ENCODE measurements around the gene FASTK.

FASTK gene

DNA sequence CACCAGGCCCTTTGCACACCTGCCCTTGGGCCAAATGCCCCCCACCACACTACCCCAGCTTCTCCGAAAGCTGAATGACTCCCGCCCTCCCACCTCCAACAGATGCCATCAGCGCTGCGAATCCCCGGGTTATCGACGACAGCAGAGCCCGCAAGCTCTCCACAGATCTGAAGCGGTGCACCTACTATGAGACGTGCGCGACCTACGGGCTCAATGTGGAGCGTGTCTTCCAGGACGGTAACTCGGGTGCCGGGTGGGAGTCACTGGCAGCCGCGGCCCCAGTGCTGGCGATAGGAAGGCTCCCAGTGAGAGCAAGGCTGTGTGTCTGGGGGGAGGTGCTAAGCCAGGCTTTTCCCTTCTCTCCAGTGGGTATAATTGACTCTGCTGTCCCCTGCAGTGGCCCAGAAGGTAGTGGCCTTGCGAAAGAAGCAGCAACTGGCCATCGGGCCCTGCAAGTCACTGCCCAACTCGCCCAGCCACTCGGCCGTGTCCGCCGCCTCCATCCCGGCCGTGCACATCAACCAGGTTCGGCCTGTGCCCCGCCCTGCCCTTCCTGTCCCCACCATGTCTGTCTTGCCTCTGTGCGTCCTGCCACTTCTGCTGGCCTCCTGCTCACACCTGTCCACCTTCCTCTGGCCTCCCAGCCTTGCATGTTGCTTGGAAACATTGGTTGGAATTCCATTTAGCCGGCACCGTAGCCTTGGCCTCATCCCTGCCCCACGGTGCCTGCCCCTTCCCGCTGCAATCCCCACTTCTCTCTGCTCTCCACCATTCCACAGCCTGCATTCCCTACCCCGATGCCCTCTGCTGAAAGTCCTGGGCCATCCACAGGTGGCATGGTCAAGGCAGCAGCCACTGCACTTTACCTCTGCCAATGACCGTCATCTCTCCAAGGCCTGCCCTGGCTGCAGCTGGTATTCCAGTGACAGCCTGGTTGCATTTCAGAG is 37.8 kb upstream of the FASTK start:
- DNase-seq (ENCODE audit: low spot score) = no peak

DNA sequence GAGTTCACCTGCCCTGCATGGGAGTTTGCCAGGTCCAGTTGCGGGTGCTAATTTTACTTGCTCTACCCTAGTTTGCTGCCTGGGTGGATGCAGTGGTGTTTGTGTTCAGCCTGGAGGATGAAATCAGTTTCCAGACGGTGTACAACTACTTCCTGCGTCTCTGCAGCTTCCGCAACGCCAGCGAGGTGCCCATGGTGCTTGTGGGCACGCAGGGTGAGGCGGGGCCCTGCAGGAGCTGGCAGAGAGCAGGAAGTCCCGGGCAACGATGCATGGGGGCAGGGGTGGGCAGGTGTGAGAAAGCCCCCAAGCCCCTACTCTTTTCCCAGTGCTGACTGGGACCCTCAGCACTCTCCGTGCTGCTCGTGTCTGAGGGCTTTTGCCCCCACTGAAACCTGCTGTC is 37.0 kb upstream of the FASTK start:
- no peak for DNase-seq (ENCODE audit: low spot score)

DNA sequence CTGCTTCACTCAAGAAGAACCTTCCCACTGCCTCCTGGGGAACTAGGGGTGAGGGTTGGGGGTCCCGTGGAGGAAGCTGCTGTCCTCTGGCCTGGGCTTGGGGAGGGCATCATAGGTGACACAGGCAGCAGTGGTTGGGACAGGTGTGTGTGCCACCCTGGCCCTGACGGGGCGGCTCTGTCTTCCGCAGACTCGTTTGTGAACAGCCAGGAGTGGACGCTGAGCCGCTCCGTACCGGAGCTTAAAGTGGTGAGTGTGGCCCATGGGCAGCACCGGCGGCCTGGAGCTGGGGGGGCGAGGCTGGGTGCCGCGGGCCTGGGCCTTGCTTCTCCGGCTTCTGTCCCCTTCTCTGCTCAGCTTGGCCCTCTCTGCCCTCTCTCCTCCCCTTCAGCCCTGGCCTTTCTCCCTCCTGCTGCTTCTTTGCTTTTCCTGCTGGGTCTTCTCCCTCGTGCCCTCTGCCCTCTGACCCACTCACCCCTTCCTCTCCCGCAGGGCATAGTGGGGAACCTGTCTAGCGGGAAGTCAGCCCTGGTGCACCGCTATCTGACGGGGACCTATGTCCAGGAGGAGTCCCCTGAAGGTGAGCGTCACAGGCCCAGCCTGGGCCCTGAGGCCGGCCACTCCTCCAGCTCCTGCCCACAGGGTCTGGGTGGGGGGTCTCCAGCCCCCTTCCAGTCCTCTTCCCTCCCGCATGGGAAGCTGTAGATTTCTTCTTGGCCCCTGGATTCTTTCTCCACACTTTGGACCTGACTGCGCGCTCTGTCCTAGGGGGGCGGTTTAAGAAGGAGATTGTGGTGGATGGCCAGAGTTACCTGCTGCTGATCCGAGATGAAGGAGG is 36.2 kb upstream of the FASTK start:
- DNase-seq (ENCODE audit: low spot score) = no peak

DNA sequence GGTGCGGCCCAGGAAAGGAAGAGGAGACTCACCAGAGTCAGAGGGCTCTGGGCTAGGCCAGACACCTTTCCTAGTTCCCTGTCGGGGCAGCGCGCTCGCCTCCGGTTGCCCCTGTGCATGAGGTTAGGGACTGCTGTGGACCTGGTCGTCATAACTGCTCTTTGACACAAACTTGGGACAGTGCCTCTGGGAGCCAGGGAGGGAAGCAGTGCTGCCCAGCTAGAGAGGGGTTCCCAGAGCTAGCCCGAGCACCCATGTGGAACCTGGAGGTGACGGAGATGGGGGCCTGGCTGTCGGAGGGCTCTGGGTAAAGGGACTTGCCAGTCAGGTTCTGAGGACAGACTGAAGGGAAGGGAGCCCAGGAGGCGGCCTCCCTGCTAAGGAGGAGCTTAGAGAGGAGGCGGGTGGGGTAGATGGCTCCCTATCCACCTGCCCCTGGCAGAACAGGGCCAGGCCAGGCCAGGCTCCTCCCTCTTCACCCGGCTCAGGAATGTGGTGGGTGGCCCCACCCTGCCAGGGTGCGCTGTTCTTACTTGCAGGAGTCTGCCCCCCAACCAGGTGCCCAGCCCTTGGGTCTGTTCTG is 35.3 kb upstream of the FASTK start:
- DNase-seq (ENCODE audit: low spot score) = peak; percentile 90

DNA sequence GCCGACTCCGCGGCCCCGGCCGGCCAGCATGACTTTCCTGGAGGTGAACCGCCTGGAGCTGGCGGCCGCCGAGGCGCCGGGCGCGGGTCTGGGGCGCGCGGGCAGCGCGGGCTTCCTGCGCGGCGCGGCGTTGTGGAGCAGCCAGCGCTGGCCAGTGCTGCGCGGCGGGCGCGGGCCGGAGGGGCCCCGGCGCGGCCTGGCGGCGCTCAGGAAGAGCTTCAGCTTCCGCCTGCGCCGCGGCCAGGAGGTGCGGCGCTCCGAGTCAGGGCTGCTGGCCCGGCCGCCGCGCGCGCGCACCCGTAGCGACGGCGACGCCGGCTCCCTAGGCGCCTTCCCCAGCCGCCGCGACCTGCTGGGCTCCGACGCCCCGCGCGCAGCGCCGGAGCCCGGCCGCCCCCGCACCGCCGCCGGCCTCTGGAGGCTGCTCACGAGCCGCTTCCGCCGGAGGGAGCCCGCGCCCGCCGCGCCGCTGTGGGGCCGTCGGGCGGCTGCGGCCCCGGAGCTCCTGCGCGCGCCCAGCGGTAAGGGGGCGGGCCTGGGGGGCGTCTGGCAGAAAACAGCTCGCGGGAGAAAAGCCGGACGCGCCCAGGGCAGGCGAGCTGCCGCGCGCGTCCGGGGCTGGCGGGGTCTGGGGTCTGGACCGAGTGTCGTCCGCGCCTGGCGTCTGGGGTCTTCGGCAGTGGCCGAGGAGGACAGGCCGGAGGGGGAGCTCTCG is 34.7 kb upstream of the FASTK start:
- DNase-seq (ENCODE audit: low spot score) = peak; percentile 26

DNA sequence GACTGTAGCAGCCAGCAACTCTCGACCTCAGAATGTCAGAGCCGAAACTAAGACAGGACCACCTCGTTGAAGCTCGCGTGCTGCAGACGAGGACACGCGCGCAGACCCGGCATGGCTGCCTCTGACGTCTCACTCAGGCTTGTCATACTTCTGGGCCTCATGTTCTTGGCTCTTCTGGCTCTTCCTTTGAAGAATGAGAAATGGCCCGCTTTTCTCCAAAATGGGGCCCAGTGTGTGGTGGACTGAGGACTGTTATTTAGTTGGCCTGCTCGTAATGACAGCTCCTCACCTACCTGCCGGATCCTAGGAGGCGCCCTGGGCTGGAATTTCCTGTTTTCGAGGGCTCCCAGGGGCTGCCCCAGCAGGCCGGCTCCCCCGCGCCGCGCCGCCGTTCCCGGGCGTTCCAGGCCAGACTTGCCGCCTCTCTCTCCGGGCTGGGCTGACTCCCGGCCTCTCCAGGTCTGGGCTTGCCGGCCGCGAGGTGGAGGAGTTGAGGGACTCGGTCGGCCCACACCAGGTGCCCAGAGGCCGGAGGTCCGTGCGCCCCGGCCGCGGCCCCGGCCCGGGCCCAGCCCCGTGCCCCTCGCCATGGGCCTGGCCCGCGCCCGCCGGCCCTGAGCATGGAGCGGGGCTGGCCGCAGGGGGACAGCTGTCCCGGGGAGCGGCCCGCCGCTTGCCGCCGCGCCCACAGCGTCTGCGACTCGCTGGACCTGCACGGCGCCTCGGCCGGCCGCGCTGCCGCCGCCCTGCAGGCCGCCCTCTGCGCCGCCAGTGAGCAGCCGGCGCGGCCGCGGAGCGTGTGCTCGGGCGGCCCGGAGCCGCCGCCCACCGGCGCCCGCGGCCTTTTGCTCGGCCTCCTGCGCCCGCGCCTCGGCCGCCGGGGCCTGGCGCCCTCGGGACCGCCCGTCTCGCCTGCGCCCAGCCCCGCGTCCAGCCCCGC is 33.8 kb upstream of the FASTK start:
- peak; percentile 44 for DNase-seq (ENCODE audit: low spot score)

DNA sequence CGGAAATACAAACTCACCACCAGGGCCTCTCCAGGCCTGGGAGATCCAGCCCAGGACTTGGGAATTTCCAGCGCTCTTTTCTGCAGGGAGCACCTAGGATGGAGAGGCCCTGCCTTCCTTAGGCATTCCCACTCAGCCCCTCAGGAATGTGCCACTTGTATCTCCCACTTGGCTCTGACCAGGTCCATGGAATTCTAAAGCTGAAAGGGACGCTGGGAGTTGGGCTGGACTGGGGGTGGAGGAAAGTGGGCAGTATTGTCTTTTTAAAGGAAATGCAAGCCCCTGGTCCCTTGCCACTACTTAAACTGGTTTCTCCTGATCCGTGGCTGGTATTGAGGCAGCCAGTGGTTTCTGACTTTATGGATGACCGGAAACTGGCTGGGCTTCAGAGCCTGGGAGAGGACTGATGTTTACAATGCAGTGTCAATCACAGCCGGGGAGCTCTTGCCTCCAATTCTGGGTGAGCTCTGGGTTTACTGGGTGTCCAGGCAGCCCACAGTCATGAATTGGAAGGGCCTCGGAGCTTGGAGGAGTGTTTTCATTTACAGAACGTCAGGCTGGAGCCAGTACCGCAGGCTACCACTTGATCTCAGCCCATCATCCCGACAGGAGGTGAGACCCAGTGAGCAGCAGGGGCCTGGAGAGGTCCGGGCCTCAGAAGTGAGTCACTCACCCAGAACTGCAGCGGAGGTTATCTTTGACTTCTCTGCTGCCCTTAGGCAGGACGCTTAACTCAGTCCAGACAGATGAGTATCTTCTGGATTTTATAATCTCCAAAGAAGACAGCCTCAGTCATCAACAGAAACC is 32.9 kb upstream of the FASTK start:
- peak; percentile 93 for DNase-seq (ENCODE audit: low spot score)

DNA sequence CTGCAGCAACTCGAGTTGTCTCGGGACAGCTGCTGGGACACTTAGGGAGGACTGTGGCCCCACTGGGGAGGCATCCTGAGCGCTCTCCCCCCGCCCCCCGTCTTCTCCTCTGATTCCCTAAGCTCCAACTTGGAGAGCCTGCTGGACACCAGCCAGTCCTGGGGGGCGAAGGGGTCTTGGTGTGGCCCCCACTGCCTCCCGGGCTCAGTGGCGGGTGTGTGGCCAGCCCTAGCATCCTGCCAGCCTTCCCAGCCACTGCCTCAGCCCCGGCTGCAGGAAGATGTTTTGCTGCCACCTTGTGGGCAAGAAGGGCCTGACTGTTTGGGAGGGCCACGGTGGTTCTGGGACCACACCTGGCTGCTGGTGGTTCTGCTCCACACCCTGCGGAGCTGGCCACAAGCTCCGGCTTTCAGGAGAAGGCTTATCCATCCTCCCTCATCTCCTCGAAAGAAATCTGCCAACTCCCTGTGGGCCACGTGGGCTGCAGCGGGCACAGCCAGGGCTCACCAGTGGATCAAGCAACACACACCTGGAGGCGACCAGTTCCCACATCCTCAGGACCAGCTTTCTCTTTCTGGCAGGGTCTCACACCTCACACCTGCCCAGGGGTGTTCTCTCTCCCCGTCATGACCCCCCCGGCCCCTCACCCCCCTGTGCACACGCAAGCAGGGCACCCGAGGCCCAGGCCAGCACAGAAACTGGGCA is 30.5 kb upstream of the FASTK start:
- peak; percentile 75 for DNase-seq (ENCODE audit: low spot score)

DNA sequence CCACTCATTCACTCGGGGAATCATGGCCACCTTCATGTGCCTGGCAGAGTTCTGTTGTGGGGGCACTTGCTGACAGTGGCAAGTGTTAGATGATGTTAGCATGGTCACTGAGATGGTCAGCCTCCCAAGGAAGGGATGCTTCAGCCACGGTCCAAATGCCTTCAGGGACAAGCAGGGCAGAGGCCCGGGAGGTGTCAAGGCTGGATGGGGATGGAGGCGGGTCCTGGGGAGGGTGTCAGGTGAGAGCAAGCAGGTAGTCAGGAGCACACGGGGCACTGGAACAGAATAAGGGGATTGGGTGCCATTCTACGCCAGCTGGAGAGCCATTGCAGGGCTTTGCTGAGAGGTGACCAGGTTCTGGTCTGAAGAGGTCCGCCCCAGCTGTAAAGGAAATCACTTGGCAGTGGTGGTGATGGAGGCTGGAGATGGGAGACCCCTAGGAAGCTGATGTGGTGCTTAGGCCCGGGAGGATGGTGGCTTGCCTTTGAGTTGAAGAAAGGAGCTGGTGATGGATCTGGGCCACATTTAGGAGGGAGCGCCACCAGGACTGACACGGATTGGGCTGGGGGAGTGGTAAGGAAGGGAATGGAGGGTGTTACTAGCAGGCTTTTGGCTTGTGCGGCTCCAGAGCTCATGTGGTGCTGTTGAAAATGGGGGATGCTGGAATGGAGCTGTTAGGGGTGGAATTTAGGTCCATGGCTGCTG is 29.8 kb upstream of the FASTK start:
- DNase-seq (ENCODE audit: low spot score) = no peak

DNA sequence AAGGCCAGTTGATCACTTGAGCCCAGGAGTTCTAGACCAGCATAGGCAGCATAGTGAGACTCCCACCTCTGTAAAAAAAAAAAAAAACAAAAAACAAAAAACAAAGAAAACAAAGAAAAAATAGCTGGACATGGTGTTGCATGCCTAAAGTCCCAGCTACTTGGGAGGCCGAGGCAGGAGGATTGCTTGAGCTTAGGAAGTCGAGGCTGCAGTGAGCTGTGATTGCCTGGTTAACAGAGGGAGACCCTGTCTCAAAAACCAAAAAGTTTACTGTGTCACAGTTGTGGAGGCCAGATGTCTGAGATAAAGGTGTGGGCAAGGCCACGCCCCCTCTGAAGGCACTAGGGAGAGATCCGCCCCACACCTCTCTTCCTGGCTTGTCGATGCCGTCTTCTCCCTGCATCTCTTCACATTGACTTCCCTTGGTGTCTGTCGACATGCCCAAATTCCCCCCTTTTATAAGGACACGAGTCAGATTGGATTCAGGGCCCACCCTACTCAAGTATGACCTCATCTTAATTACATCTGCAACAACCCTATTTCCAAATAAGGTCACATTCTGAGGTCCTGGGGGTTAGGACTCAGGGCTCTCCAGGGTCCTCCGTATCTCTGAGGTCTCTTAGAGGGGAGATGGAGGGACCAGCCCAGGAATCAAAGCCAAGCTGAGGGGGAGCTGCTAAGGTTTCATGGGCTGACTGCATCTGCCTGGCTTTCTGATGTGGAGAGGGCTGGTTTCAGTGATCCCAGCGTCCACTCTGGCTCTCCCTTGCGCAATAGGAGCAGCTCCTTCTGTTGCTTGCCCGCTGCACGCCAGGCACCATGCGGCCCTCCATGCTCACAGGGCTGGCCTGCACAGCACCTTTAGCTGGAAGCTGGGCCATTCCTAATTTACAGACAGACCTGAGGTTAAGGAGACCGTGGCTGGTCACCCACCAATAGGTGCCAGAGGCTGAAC is 28.8 kb upstream of the FASTK start:
- no peak for DNase-seq (ENCODE audit: low spot score)

DNA sequence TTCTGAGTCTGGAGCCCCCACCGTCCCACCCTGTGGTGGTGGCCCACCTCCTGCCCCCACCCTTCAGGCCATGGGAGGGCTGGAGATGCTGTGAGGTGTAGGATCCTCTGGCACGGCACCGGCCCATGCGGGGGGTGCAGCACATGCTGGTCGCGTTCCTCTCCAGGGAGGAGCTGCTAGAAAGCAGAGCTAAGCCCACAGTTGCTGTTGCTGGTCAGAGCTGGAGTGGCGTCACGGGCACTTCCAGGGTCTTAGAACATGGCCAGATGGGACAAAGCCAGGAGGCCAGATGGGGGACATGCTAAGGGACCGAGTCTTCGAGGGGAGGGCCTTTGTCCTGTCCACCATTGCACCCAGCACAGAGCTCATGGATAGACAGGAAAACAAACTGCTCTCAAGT is 27.3 kb upstream of the FASTK start:
- no peak for DNase-seq (ENCODE audit: low spot score)

DNA sequence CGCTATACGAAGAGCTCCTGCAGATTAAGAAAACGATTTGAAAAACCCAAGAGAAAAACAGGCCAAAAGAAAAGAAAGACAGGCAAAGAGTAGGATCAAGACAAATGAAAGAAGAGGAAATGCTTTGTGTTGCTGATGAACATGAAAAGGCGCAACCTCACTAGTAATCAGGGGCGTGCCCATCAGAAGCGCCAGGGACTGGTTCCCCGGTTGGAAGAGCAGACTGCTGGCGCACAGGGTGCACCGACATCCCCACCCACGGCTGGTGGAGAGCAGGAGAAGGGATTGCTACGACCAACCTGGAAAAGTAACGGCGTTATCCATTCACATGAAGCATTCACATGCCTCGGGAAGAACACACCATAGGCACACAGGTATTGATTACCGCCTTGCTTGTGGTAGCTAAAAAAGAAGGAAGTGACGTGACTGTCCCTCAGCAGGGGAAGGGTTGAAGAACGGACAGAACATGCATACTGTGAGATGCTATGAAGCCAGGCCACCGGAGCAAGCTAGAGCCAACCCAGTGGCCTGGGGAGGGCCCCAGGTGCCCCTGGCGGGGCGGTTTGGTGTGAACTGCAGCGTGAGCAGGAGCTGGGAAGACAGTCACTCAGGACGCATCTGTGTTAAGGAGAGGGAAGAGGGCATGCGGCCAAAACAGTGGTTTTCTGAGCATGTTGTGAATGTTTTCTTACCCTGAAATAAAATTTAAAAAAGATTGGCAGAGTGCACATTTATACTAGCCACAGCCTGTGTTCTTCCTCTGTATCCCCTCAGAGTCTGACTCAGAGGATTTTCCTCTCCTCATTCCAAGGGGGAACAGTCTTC is 24.0 kb upstream of the FASTK start:
- DNase-seq (ENCODE audit: low spot score) = no peak

DNA sequence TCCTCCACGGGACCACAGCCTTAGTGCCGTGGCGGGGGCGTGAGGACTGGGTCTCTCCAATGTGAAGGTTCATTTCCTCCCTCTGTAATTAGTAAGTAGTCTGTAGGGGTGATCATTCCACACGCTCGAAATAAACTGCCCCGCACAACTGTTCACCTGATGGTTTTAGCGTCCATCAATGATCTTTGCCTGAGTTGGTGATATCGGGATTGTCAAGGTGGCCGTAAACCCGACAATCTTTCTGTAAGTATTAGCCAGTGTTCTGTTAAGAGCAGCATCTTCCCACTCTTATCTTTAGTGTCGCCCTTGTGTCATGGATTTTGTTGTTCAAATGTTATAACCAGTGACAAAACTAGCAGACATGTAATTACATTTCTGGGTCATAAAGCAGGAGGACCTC is 23.4 kb upstream of the FASTK start:
- DNase-seq (ENCODE audit: low spot score) = no peak

DNA sequence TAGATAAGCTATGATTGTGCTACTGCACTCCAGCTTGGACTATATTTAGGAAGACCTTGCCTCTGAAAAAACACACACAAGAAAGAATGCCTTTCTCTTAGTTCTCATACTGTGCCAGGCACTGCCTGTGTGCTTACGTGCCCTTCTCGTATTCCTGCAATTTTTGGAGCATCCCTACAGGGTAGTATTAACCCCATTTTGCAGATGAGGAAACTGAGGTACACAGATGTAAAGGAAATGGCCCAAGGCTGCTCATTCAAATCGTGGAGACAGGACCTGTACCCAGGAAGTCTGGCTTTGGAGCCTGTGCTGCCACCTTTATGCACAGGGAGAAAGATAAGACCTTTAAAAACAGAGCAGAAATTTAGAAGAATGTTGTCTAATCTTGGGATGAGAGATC is 22.4 kb upstream of the FASTK start:
- no peak for DNase-seq (ENCODE audit: low spot score)

DNA sequence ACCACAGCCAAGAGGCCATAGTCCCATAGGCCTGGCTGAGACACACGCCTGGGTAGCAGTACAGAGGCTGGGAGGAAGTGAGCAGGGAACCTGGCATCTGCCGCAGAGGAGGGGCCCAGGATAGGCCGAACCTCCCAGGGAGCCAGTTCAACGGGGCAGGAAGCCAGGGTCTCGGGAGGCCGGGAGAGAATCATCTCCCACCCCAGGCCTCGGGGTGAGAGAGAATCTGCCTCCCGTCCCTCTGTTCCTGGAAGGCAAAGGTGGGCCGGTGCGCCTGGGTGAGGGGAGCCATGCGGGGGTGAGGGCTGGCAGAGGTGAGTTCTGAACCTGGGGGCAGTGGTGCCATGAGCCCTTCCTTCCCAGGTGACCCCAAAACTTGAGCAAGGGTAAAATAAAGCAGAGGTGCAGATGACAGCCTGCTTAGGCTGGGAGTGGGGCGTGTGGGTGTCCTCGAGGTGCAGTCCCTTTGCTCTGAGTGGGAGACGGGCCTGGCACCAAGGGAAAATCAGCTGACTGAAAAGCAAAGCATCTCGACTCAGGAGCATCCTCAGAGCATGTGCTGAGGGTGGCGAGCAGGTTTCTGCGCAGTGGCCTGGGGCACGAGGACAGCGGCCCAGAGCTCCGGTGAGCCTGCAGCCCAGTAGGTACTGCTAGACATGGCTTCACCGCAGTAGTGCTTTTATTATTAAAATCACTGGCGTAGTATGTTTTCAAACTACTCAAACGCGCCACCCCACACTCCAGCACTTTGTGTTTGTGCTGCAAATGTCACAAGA is 21.2 kb upstream of the FASTK start:
- DNase-seq (ENCODE audit: low spot score) = no peak

DNA sequence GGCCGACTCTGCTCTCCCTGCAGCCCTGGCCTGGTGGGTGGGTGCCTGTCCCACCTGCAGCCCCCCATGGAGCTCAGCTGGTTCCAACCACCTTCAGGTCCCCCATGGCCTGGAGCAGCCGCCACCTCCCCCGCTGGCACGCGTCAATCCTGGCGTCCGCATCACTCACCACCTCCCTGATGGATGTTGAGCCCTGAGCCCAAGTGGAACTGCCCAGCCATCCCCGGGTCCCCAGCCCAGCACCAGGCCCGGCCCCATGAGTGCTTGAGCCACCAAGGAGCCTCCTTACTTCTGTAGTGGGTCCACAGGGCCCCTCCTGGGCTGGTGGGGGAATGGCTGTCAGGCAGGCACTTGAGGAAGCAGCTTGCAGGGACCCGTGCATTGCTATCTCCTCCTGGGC is 20.3 kb upstream of the FASTK start:
- no peak for DNase-seq (ENCODE audit: low spot score)
